Measurements from ENCODE around the gene EFNA5.

DNA sequence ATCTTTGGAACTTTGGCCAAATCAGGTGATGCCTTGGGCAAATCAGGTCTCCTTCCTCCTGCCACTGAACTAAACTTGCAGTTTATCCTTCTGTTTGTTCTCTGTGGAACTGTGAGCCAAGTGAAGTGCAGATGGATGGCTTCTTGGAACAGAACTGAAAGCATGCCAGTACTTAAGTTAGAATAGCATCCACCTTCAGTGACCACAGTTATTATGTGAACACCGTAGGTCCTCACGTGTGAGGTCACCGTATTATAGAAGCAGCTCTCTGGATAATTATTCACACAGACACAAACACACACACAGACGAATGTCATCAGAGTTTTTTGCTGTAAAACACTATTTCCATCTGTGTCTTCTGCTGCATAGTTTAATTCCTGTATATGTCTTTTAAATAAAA, 162.6 kb downstream of the EFNA5 start:
- TF ChIP-seq, protein P1, sequence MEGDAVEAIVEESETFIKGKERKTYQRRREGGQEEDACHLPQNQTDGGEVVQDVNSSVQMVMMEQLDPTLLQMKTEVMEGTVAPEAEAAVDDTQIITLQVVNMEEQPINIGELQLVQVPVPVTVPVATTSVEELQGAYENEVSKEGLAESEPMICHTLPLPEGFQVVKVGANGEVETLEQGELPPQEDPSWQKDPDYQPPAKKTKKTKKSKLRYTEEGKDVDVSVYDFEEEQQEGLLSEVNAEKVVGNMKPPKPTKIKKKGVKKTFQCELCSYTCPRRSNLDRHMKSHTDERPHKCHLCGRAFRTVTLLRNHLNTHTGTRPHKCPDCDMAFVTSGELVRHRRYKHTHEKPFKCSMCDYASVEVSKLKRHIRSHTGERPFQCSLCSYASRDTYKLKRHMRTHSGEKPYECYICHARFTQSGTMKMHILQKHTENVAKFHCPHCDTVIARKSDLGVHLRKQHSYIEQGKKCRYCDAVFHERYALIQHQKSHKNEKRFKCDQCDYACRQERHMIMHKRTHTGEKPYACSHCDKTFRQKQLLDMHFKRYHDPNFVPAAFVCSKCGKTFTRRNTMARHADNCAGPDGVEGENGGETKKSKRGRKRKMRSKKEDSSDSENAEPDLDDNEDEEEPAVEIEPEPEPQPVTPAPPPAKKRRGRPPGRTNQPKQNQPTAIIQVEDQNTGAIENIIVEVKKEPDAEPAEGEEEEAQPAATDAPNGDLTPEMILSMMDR (IDR thresholded peaks at IDR 0.05) = no peak
- TF ChIP-seq POLR2AphosphoS5 (IDR thresholded peaks at IDR 0.05) = no peak

Measured in gastroesophageal sphincter (tissue), 3 donors.